ENCODE data around the gene PHKB. TPM values are rescaled to one million over a fixed set of nuclear protein-coding genes. Genes with fewer than 3 reads are reported as not detected.

The PHKB gene
- total RNA-seq, 1 experiment from 2014 or later, result 38.8 TPM

DNA sequence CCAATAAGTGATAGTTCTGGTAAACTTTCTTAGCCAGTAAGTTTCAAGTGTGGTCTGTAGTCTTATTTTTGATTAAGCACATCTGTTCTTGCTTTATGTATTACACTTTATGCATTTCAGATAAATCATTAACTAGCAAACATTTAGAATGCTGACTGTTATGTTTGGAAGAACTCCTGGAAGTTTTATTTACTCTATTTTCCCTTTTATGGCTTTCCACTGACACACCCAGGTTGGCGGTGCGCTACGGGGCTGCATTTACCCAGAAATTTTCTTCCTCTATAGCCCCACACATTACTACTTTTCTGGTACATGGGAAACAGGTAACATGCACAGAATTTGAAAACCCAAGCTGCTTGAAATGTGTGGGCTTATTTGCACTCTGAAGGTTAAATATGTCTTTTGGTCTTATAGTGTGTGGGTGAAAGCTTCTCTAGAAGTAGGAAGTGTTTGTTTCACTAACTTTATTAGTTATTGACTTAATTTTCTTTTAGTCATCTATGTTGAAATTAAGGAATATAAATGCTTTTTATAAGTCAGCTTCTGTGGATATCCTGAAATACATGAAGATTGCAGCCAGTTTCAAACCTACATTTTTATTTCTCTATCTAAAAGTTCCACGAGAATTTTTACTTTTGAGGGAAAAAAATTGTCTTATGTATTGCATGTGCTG is 203.7 kb downstream of the PHKB start:
- Mint-ChIP-seq H3K36me3 (ENCODE audit: insufficient read depth in 1 of 3, low read depth in 3 of 3) (peaks cover 0 to 7% (median 6%) of the 10 kb centered on the region in 3 experiments; a peak in 4 of 7 replicates), H3K9me3 (no peaks in the 10 kb centered on the region), H3K27ac (peak overlapping the region in 1 of 3 experiments; percentile 7; a peak in 1 of 7 replicates), H3K27me3 (ENCODE audit: low read depth) (no peaks in the 10 kb centered on the region), H3K4me1 (0 out of 4 replicates have a peak, but pooled peaks cover 0 to 4% of the 10 kb centered on the region in 2 experiments), H3K4me3 (no peak overlapping the region)
- Histone ChIP-seq H3K23ac (ENCODE audit: insufficient read length, low read depth, low read length) (no peak overlapping the region), H3T11ph (ENCODE audit: low read length) (no peak overlapping the region), H4K8ac (replicated peaks; ENCODE audit: insufficient read length, low read depth, low read length) (no peak overlapping the region), H2BK15ac (ENCODE audit: low read depth, low read length) (no peak overlapping the region), H2BK5ac (ENCODE audit: insufficient read length, low read length) (no peak overlapping the region), H3K18ac (ENCODE audit: insufficient read length, low read depth, low read length) (no peak overlapping the region), H3K9me3 (ENCODE audit: control insufficient read depth, low read depth, low read length) (no peaks in the 10 kb centered on the region), H3K4me2 (ENCODE audit: insufficient read depth, insufficient read length, low read length) (no peak overlapping the region), H3K23me2 (ENCODE audit: insufficient read length, low read depth, low read length, poor library complexity, severe bottlenecking) (no peaks in the 10 kb centered on the region), H3K56ac (ENCODE audit: insufficient read length, low read depth, low read length) (no peak overlapping the region), H3K4ac (ENCODE audit: low read depth, low read length) (no peak overlapping the region), H4K5ac (ENCODE audit: insufficient read length, low read depth, low read length) (no peak overlapping the region), H3K14ac (ENCODE audit: insufficient read depth, low read length) (no peak overlapping the region), H3K79me1 (ENCODE audit: insufficient read depth, low read depth, low read length, poor library complexity, severe bottlenecking) (no peaks in the 10 kb centered on the region), H2AK5ac (ENCODE audit: insufficient read length, low read length) (no peak overlapping the region), H4K91ac (ENCODE audit: insufficient read length, low read depth, low read length) (no peak overlapping the region), H3K27me3 (ENCODE audit: insufficient read depth, low read length) (no peaks in the 10 kb centered on the region), H4K20me1 (ENCODE audit: control insufficient read depth, insufficient read depth, insufficient read length) (no peaks in the 10 kb centered on the region), H2BK20ac (ENCODE audit: low read depth, low read length, poor library complexity, severe bottlenecking) (no peak overlapping the region), H3K9ac (ENCODE audit: extremely low read depth, insufficient read length, low read length) (no peak overlapping the region), H2AFZ (ENCODE audit: low read length) (no peak overlapping the region), H2BK120ac (ENCODE audit: low read depth, low read length, poor library complexity, severe bottlenecking) (no peak overlapping the region), H3K27ac (ENCODE audit: insufficient read length, low read depth, low read length) (no peak overlapping the region), H2BK12ac (ENCODE audit: insufficient read length, low read depth, low read length) (no peak overlapping the region), H3K4me1 (ENCODE audit: insufficient read depth, low read length) (no peaks in the 10 kb centered on the region), H3K79me2 (ENCODE audit: insufficient read depth, low read length) (no peaks in the 10 kb centered on the region)
- TF ChIP-seq CTCF (conservative IDR thresholded peaks at IDR 0.05), result no peak
- no CpG with 5 or more reads among the region's 4 CpGs for WGBS (ENCODE audit: extremely low coverage, insufficient read length, low lambda C conversion rate)
- no peak for DNase-seq
